ENCODE results near the gene DUSP8.

The DUSP8 gene

DNA sequence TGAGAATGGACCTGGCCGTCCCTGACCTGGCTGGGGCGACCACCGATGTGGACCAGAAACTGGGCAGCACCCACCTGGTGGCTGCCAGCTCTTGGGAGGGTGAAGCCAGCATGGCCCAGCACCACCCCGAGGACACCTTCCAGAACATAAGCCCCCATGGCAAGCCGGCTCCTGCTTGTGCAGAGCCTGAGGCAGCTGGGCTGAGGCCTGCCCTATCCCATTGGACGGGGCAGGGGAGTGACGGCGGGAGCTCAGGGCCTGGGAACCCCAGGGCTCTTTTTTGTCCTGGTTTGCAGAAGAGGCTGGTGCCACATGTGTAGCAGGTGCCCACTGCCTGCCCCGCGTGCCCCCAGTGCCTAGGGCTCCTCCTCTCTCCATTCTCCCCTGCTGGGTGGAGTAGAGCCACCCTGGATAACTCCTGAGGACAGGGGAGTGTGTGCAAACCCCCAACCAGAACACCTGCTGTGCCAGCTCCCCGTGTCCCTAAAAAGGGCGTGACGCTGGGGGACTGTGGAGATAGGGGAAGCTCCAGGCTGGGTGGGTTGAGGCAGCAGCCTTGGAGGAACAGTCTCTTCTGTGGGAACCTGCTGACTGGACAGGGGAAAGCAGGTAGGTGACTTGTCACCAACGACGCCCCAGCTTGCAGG, 11.9 kb downstream of the DUSP8 start:
- peaks cover 54% of the 10 kb centered on the region for H3K27me3 Mint-ChIP-seq (ENCODE audit: low read depth, poor library complexity)

DNA sequence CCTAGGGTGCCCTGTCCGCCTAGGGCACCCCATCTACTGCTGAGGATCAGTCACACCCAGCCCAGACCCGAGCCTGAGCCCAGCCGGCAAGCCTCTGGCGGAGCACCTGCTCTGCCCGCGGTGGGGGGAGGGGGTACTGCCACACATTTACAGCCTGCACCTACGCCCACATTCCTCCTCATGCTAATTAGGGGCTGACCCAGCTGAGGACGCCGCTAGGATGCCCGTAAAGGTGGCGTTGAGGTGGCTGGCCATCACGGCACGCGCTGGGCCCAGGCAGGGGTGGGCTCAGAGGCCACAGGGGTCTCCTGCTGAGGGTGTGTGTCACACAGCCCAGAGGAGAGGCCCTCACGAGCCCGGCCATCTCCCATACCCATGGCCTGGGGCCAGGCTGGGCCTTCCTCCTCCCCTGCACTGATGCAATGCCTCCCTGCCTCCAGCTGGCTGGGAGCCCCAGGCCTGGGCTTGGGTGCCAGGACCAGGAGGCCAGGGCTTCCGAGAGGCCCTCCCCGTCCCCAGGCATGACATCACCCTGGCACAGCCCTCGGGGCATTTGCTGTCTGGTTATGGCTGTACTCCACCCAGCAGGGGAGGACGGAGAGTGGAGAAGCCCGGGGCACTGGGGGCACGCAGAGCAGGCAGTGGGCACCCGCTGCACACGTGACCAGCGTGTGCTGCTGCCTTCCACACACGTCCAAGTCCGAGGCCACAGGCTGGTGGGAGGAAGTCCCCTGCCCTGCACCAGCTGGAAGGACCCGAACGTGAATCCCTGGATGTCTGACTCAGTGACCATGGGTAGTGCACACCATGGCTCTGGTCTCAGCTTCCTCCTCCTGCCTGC, 12.7 kb downstream of the DUSP8 start:
- H3K27ac Mint-ChIP-seq = no peak overlapping the region

More for the DNA sequence above, 11.9 kb downstream of the DUSP8 start:
- no peaks in the 10 kb centered on the region for H3K36me3 Mint-ChIP-seq (ENCODE audit: low read depth)
- H3K4me1 Mint-ChIP-seq = no peaks in the 10 kb centered on the region
- H3K9me3 Mint-ChIP-seq = no peaks in the 10 kb centered on the region
- H3K27ac Mint-ChIP-seq = no peak overlapping the region
- DNase-seq = no peak
- TF ChIP-seq, protein P1, sequence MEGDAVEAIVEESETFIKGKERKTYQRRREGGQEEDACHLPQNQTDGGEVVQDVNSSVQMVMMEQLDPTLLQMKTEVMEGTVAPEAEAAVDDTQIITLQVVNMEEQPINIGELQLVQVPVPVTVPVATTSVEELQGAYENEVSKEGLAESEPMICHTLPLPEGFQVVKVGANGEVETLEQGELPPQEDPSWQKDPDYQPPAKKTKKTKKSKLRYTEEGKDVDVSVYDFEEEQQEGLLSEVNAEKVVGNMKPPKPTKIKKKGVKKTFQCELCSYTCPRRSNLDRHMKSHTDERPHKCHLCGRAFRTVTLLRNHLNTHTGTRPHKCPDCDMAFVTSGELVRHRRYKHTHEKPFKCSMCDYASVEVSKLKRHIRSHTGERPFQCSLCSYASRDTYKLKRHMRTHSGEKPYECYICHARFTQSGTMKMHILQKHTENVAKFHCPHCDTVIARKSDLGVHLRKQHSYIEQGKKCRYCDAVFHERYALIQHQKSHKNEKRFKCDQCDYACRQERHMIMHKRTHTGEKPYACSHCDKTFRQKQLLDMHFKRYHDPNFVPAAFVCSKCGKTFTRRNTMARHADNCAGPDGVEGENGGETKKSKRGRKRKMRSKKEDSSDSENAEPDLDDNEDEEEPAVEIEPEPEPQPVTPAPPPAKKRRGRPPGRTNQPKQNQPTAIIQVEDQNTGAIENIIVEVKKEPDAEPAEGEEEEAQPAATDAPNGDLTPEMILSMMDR (IDR thresholded peaks at IDR 0.05) = no peak
- H3K4me3 Mint-ChIP-seq = no peak overlapping the region

DNA sequence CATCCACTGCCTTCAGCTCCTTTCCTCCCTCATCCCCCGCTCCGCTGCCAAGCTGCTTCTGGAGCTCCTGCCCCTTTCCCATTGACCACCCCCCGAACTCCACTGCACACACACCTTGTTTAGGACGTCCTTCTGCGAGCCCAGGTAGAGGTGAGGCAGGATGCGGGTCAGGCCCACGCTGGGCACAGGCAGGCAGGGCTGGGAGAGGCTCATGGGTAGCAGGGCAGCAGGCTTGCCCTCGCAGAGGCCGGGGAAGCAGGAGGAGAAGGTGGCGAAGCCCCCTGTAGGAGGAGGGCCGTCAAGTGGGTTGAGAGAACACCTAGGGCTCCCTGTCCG, 13.3 kb downstream of the DUSP8 start:
- H3K4me3 Mint-ChIP-seq = no peak overlapping the region
- TF ChIP-seq, protein P1 (IDR thresholded peaks at IDR 0.05) = no peak
- H3K27me3 Mint-ChIP-seq (ENCODE audit: low read depth, poor library complexity) = peaks cover 68% of the 10 kb centered on the region
- H3K4me1 Mint-ChIP-seq = no peaks in the 10 kb centered on the region
- no peaks in the 10 kb centered on the region for H3K36me3 Mint-ChIP-seq (ENCODE audit: low read depth)
- no peaks in the 10 kb centered on the region for H3K9me3 Mint-ChIP-seq
- no peak overlapping the region for H3K27ac Mint-ChIP-seq
- DNase-seq = no peak

More for the DNA sequence above, 12.7 kb downstream of the DUSP8 start:
- TF ChIP-seq, protein P1 (IDR thresholded peaks at IDR 0.05) = no peak
- H3K4me3 Mint-ChIP-seq = no peak overlapping the region
- H3K27me3 Mint-ChIP-seq (ENCODE audit: low read depth, poor library complexity) = peaks cover 62% of the 10 kb centered on the region
- H3K36me3 Mint-ChIP-seq (ENCODE audit: low read depth) = no peaks in the 10 kb centered on the region
- H3K9me3 Mint-ChIP-seq = no peaks in the 10 kb centered on the region
- DNase-seq = no peak
- H3K4me1 Mint-ChIP-seq = no peaks in the 10 kb centered on the region

- H3K36me3 Mint-ChIP-seq (ENCODE audit: low read depth) = no peaks in the 10 kb centered on the region
- H3K9me3 Mint-ChIP-seq = no peaks in the 10 kb centered on the region
- H3K4me3 Mint-ChIP-seq = no peak overlapping the region
- H3K4me1 Mint-ChIP-seq = no peaks in the 10 kb centered on the region
- peaks cover 74% of the 10 kb centered on the region for H3K27me3 Mint-ChIP-seq (ENCODE audit: low read depth, poor library complexity)
- no peak for DNase-seq
- TF ChIP-seq, protein P1 (IDR thresholded peaks at IDR 0.05) = no peak
- H3K27ac Mint-ChIP-seq = no peak overlapping the region
Measured at GRCh38 chr11:1557904-1558774, 13.9 kb downstream of the DUSP8 start.

GRCh38 chr11:1557051-1557884, 14.8 kb downstream of the DUSP8 start:
- H3K4me3 Mint-ChIP-seq = no peak overlapping the region
- TF ChIP-seq, protein P1 (IDR thresholded peaks at IDR 0.05) = no peak
- no peaks in the 10 kb centered on the region for H3K36me3 Mint-ChIP-seq (ENCODE audit: low read depth)
- peaks cover 83% of the 10 kb centered on the region for H3K27me3 Mint-ChIP-seq (ENCODE audit: low read depth, poor library complexity)
- H3K9me3 Mint-ChIP-seq = no peaks in the 10 kb centered on the region
- DNase-seq = no peak
- H3K27ac Mint-ChIP-seq = no peak overlapping the region
- no peaks in the 10 kb centered on the region for H3K4me1 Mint-ChIP-seq

All from nephron progenitor cell (in vitro differentiated cells).